HEK293T (cell line): ENCODE results near the gene GNB1L.

Experiments
- ARNT ChIP-seq: fragments of 450-650 bp; IDR thresholded peaks from 2 replicates; pipeline ENCODE4 v1.6.1; 2017; ENCODE audit warnings: mild to moderate bottlenecking
- BHLHE40 ChIP-seq: fragments of 450-650 bp; IDR thresholded peaks from 2 replicates; pipeline ENCODE4 v1.6.1; 2016; ENCODE audit warnings: mild to moderate bottlenecking, moderate library complexity, borderline replicate concordance
- FOXA1 ChIP-seq: fragments of 450-650 bp; IDR thresholded peaks from 2 replicates; pipeline ENCODE4 v1.6.1; 2016; ENCODE audit warnings: mild to moderate bottlenecking
- FOXK2 ChIP-seq: fragments of 450-650 bp; IDR thresholded peaks from 2 replicates; pipeline ENCODE4 v1.6.1; 2016; ENCODE audit warnings: mild to moderate bottlenecking
- LEF1 ChIP-seq: fragments of 450-650 bp; IDR thresholded peaks from 2 replicates; pipeline ENCODE4 v1.6.1; 2017; ENCODE audit warnings: mild to moderate bottlenecking, borderline replicate concordance
- NFRKB ChIP-seq: fragments of 450-650 bp; IDR thresholded peaks from 2 replicates; pipeline ENCODE4 v1.6.1; 2016; ENCODE audit warnings: mild to moderate bottlenecking, moderate library complexity
- SP1 ChIP-seq: fragments of 450-650 bp; IDR thresholded peaks from 2 replicates; pipeline ENCODE4 v1.6.1; 2017
- TF ChIP-seq, protein P1 (sequence below): fragments of 450-650 bp; IDR thresholded peaks from 2 replicates; pipeline ENCODE4 v1.6.1; 2016

DNA sequence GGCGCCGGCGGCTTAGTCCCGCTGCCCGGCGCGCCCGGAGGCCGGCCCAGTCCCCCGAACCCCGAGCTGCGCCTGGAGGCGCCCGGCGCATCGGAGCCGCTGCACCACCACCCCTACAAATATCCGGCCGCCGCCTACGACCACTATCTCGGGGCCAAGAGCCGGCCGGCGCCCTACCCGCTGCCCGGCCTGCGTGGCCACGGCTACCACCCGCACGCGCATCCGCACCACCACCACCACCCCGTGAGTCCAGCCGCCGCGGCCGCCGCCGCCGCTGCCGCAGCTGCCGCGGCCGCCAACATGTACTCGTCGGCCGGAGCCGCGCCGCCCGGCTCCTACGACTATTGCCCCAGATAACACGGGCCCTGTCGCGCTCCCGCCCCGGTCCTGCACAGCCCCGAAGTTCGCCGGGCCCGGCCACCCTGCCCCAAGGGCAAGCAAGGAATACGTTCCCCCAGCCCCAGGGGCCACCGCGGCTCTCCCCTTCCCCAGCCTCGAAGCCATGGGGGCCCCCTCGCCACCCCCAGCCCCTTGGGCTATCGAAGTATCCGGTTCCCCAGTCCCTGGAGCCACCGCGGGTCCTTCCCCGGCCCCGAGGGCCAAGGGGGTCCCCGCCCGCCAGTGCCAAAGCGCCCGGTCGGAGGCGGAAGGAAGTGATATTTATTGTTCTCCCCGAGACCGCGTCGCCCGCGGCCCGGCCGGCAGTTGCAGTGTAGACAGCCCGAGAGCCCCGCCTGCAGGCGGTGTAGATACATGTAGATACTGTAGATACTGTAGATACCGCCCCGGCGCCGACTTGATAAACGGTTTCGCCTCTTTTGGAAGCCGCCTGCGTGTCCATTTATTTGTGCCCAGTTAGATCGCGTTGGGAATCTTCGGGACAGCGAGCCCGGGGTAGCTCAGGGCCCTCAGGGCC lies 87.9 kb downstream of the GNB1L start:
- no peak for TF ChIP-seq BHLHE40
- no peak for TF ChIP-seq SP1
- TF ChIP-seq ARNT = no peak
- no peak for TF ChIP-seq FOXK2
- TF ChIP-seq, protein P1, sequence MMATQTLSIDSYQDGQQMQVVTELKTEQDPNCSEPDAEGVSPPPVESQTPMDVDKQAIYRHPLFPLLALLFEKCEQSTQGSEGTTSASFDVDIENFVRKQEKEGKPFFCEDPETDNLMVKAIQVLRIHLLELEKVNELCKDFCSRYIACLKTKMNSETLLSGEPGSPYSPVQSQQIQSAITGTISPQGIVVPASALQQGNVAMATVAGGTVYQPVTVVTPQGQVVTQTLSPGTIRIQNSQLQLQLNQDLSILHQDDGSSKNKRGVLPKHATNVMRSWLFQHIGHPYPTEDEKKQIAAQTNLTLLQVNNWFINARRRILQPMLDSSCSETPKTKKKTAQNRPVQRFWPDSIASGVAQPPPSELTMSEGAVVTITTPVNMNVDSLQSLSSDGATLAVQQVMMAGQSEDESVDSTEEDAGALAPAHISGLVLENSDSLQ = no peak
- TF ChIP-seq FOXA1 = no peak
- no peak for TF ChIP-seq NFRKB
- TF ChIP-seq LEF1 = no peak
